ENCODE results near the gene ANKRD44. TPM values are rescaled to one million over a fixed set of nuclear protein-coding genes. Genes with fewer than 3 reads are reported as not detected.
"Not testable (repeated sequence)": the region's sequence is repeated elsewhere in the genome, so short reads cannot be mapped to it uniquely, and the experiment has no call there.

Gene ANKRD44
- total RNA-seq, 1 donor from 2014 or later = 6.9 TPM

DNA sequence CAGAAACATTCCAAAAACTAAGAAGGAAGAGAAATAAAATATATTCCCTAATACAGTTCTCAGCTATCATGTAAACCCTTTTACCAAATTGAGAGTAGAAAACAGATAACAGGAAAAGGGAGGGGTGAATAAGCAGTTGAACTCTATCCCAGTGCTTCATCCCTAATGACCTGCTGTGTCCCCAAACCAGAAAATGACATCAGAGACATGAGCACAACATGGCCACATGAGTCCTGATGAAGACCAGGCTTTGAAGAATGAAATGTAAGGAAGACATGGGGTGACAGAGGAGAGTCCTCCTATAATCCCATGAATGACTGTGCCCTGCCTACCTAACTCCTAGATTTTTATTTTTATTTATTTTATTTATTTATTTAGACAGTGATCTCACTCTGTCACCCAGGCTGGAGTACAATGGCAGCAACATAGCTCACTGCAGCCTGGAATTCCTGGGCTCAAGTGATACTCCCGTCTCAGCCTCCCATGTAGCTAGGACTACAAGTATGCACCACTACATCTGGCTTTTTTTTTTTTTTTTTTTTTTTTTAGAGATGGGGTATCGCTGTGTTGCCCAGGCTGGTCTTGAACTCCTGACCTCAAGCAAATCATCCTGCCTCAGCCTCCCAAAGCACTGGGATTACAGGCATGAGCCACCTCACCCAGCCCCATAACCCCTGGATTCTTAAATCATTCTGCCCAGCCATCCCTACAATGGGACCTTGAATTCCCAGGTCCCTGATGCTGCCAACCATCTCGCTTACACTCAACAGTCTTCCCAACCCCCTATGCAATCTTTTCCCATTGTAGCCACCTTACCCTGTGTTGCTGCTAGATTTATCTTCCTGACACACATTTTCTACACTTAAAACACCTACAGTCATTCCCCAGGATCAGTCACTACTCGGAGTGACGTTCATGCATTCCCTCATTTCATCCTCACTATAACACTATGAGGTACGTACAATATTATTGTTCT lies 64.5 kb downstream of the ANKRD44 start:
- no peak for DNase-seq
- no peak for ATAC-seq
- intact Hi-C loops (cut with micrococcal nuclease) = no loop called here

DNA sequence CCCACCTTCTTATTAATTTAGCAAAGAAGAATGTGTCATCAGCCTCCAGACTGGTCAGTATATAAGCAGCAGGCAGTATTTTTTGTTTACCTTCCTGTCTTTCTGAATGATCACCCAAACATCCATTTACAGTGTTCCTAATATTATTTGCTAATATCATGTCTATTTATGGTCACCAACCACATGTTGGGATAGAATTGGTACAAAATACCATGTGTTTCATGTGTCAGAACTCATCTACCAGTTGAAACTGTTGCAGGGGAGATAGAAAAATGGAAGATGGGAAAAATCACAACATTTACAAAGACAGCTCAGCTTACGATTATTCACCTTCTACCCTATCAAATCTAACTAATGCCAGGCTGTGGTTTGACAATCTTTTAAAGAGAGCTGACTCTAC lies 66.2 kb downstream of the ANKRD44 start:
- ATAC-seq = no peak
- intact Hi-C loops (cut with micrococcal nuclease) = no loop called here
- no peak for DNase-seq

DNA sequence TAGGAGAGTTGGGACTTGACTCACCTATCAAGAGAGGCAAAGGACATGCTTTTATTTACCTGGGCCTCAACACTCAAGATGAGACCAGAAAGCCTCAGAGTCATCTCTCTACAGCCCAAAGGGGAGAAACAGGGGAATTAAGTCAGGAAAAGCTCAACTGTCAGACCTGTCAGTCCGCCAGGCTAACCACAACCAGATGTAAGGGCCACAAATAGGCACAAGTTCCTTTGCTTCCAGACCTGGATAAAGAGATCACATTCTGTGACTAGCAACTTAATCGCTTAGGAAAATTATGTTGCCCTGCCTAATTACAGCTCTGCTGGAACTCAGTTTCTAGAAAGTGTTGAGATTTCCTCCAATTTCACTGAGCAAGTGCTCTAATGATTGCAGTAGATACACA lies 67.9 kb downstream of the ANKRD44 start:
- no peak for DNase-seq
- intact Hi-C loops (cut with micrococcal nuclease) = no loop called here
- no peak for ATAC-seq

DNA sequence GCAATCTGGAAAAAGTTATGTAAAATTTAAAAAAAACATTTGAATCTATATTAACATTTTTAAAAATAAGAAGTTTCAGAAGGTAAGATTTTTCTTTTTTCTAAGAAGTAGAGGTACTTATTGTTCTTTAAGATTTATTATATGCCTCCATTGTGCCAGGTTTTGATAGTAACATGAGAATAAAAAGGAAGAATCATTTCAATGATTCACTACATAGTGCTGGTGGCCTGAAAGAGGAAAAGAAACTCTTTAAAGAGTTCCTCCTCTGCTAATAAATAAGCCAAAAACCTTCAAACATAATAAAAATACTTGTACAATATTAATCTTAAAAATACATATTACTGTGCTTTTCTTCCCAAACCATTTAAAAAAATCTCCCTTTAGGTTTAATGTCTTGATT lies 69.0 kb downstream of the ANKRD44 start:
- no peak for DNase-seq
- no peak for ATAC-seq
- intact Hi-C loops (cut with micrococcal nuclease) = no loop called here

DNA sequence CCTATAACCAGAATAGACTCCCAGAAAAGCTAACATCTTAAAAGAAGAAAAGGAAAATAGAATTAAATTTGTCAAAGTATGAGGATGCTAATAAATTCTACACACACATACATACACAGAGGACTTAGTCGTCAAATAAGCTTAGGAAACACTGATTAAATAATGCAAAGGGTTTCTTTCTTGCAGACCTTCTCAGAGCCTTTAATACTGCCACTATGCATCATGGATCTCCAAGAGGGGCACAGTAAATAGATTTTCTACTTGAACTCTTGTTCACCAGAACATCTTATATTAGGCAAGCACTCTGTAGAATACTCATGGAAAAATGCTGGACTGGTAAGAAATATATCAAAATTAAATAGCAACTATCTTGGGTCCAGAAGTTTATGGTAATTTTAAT lies 69.4 kb downstream of the ANKRD44 start:
- intact Hi-C loops (cut with micrococcal nuclease) = no loop called here
- ATAC-seq = no peak
- DNase-seq = no peak

DNA sequence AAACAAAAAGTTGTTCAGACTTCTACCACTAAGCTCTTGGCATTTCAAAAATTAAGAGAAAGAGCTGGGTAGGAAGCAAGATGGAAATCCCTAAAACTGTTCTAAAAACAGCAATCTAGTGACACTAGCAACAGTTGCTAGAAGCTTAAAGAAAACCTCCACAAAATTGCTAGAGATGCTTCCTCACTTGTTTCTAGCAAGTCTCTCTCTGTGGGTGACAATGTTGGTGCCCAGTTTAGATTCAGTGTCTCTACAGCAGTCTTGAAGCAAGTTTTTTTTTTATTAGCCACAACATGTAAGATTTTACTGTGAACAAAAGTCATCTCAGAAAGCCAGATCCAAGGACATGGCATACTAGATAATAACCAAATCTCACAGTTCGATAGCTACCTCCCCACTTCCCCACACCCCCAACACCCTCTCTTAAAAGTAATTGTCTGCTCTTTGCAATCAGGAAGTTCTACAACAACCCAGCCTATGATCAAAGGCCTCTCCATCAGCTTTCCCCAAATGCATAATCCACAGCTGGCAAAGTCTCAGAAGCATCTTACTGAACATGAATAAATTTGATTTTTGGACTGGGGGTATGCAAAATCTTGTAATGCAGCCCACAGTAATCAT lies 70.0 kb downstream of the ANKRD44 start:
- intact Hi-C loops (cut with micrococcal nuclease) = no loop called here
- DNase-seq (no peak), ATAC-seq (no peak)

DNA sequence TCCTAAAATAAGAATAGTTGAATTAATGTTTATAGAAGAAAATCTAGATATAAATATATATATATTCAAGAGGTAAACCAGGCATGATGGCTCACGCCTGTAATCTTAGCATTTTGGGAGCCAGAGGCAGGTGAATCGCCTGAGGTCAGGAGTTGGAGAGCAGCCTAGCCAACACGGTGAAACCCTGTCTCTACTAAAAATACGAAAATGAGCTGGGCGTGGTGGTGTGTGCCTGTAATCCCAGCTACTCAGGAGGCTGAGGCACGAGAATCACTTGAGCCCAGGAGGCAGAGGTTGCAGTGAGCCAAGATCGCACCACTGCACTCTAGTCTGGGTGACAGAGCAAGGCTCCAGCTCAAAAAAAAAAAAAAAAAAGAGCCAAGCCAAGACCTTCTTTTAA lies 70.6 kb downstream of the ANKRD44 start:
- intact Hi-C loops (cut with micrococcal nuclease); ATAC-seq; DNase-seq: not testable (repeated sequence)

DNA sequence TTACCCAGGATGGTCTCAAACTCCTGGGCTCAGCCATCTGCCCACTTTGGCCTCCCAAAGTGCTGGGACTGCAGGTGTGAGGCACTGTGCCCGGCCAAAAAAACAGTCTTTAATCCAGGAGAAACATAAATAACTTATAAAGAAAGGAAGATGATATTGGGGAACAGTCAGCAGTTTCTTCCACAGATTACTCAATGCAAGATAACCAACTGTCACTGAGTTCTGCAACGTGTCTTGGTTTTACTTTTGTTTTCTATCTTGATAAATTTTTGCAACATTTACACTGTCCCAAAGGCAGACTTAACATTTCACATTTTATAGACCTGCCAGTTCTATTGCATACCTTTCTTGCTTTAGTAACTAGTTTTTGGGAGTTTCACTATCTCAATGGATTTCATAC lies 71.1 kb downstream of the ANKRD44 start:
- ATAC-seq (no peak), DNase-seq (no peak)
- intact Hi-C loops (cut with micrococcal nuclease) = no loop called here

DNA sequence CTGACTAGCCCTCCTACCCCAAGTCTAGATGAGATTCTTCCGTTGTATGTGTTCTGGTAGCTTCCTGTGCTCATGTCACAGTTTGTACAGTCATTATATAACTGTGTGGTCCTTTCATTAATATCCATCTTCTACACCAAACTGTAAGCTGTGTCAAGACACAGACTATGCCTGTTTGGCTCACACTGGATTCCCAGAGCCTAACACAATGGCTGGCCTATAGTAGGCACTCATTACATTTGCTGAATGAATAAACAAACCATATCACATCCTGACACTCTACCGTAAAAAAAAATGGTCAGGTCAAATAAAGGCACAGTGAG lies 72.6 kb downstream of the ANKRD44 start:
- intact Hi-C loops (cut with micrococcal nuclease) = no loop called here
- no peak for DNase-seq
- ATAC-seq = no peak

DNA sequence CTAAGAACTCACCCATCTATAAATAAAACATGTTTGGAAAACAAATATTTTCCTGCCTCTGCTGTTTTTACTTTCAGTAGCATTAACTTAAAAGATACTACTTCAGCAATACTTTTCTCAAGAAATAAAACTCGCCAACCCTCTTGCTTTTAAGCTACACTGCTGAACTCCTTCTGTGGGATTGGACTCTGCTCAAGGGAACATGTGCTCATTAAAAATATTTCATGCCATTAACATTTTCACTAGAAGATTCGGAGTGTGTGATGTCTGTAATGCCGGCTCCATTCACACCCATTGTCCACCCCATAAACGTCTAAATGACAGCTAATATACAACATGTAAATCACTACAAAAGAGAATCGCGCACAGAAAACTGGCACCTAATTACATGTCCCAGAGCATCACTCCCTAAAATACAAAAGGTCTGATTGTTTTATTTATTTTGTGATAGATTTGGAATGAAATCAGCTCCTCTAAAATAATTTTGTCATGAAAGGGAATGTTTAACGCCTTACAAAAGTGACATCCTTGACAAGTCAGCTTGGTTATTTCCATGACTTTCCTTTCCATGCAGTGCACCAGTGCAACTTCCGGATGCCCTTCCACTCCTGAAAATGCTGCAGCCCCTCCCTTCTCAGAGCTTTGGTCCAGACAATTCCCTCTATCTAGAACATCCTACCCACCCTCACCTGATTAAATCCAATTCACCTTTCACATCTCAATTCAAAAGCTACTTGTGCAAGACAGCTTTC lies 73.1 kb downstream of the ANKRD44 start:
- no peak for DNase-seq
- intact Hi-C loops (cut with micrococcal nuclease) = no loop called here
- no peak for ATAC-seq

DNA sequence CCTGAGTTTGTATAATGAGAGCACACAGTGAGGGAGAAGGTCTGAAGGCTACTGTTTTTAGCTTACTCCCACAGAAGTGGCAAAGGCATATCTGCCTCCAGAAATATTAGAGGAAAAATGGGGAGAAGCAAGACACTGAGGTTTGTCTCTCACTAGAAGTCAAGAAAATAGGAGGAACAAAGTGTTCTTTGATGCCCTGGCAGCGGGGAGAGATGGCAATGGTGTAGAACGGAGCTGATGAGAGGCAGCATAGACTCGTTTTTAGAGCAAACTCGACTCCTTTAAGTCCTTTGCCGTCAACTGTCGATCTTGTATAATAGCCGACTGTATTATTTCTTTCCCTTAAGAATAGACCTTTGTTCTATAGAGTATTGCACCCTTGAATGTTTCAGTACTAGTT lies 73.8 kb downstream of the ANKRD44 start:
- no peak for ATAC-seq
- no peak for DNase-seq

DNA sequence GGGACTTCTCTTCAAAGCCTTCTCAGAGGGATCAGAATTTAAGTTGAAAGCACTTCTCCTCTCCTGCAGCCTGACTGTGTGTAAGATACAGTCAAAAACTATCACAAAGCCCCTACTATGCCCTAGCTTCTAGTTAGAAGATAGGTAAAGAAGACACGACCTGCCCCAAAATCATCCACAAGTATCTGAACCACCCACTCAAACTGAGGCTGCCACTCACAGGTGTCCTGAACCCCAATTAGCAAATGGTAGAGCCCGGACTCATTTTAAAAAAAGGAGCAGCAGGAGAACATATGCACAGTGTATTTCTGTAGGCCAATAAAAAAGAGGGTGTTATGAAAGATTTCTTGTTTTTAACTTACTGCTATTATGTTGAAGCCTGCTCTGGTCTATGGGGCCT lies 74.4 kb downstream of the ANKRD44 start:
- DNase-seq = no peak
- ATAC-seq = no peak
- intact Hi-C loops (cut with micrococcal nuclease) = no loop called here

More for the DNA sequence above, 73.8 kb downstream of the ANKRD44 start:
- intact Hi-C loops (cut with micrococcal nuclease) = no loop called here

DNA sequence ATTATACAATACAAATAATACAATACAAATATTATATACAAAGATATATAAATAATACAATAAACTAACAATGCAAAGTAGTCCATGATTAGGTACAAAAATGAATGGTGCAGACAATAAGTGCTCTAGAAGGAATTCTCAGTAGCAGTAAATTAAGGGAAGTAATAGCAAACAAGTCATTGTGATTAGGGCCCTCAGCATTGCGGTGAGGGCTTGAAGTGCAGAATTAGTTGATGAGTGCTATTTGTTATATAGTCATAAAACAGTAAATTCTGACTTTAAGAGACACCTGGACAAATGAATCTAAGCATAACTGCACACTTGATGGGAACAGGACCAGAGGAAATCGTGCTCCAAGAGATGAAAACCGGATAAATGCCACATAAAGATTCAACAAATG lies 74.9 kb downstream of the ANKRD44 start:
- ATAC-seq (no peak), DNase-seq (no peak)
- intact Hi-C loops (cut with micrococcal nuclease) = no loop called here

DNA sequence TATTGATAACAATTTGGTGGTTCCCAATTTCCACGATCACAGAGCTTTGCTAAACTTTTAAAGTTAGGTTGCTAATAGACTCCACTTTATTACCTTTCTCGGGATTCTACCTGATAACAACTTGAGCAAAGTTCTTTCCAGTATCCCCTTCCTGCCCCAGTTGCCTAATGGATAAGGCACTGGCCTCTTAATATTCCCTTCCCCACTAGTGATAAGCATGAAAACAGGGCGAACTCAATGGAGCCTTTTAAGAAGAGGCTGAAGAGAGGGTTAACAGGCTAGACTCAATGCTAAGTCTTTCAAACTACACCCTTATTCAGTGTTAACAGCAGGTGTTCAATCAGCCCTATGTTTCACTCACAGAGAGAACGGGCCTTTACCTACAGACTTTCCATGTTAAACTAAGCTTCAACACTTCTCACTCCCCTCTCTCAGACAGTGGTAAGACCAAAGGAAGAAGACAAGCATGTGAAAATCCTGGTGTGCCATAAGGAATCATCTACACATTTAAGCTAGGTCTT lies 75.8 kb downstream of the ANKRD44 start:
- DNase-seq (no peak), ATAC-seq (no peak)
- intact Hi-C loops (cut with micrococcal nuclease) = no loop called here

DNA sequence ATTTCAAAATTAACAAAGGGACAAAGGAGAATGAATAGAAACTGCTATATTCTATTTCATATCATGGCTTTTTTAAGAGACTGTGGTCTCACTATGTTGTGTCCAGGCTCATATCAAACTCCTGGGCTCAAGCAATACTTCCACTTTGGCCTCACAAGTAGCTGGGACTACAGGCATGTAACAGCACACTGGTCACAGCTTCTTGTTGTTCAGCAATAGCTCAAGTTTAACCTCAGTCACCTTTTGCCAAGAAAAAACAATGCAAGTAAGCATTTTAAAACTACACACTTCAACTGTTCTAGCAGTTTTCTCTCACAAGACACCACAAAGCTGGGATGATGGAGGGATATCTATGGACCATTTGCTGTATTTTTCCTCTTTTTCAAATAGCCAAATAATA lies 77.1 kb downstream of the ANKRD44 start:
- ATAC-seq (no peak), DNase-seq (no peak)
- intact Hi-C loops (cut with micrococcal nuclease) = no loop called here

DNA sequence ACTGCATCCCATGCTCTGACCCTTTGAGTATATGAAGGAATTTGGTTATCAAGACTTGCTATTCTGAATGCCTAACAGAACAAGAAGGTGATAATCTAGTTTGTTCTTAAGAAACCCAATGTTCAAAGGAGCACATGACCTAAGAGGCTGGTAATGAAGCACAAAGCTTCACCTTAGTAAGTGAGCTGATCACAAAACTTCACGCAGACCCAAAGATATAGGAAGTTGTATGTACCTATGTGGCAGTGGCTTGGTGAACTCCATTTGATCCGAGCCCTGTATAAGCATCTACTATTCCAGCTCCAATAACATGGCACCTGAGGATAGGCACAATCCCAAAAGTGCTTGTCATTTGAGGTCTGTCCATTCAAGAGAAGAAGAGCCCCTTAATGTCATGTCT lies 78.6 kb downstream of the ANKRD44 start:
- no peak for ATAC-seq
- intact Hi-C loops (cut with micrococcal nuclease) = no loop called here
- DNase-seq = no peak

DNA sequence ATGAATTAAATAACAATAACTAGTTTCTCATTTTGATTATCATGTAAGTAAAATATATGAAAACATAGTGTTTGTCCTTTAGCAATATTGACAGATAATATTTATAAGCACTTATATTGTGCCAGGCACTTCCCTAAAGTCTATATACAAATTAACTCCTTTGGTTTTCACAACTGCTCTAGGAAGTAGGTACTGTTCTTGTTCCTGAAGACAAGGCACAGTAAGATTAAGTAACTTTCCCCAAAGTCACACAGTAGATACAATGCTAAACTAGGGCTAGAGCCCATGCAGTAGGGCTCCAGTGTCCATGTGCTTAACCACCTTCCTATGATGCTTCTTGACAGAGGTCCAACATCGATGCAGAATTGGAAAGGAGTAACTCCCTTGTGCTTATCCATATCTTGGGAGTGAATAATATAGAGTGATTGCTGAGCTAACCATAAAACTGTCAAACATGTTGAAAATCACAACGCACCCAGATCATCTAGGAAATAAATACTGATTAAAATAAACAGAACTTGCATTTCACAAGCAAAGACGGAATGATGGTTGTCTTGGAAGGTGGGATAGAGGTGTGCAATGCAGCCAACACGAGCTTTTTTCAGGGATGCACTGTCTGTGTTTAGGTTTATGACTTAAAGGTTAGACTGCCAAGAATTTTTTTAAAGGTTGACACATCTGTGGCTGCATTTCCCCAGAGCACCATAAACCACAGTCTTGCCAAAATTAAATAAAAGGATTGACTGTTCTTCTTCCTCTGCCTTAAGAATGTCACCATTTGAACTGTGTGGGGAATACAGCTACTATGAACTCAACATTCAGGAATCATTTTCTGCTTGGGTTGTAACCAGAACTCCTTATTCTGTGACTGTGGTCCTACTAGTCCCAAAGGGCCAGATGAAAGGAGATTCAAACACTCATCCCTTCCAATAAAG lies 80.8 kb downstream of the ANKRD44 start:
- ATAC-seq (peak; percentile 58), DNase-seq (no peak)
- intact Hi-C loops (cut with micrococcal nuclease) = no loop called here

DNA sequence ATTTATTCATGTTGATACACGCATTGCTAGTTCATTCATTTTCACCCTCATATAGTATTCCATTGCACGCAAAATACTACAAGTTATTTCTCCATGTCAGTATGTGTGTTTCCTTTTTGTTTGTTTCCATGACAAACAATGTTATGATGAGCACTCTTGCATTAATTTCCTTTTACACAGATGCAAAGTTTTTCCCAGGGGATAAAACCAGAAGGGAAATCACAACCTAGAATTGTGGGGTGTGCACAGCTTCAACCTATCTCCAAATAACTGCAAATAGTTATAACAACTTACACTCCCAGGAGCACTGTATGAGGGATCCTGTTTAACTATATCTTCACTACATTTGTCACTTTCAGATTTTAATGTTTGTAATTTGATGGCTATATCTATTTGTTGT lies 87.1 kb downstream of the ANKRD44 start:
- intact Hi-C loops (cut with micrococcal nuclease) = no loop called here
- ATAC-seq = no peak
- DNase-seq = no peak

DNA sequence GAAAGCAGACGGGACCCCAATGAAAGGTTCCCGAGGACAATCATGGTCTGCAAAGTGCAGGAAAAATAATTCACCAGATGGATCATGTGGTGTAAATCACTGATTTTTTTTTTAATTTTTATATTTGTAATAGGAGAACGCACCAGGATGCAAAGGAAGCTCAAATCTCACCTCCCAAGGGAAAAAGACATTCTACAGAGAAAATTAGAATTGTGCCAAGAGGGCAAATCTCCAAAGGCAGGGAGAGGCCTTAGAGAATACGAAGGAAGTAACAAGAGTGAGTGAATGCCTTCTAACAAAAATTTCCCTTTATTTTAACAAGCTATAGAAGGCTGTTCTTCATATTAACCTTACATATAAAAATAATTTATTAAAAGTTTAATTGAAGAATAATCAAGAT lies 90.9 kb downstream of the ANKRD44 start:
- no peak for ATAC-seq
- intact Hi-C loops (cut with micrococcal nuclease) = no loop called here

More for the DNA sequence above, 90.9 kb downstream of the ANKRD44 start:
- no peak for DNase-seq
